OCI-LY3 (cell line): Measurements from ENCODE around the gene TVP23C.

ENCODE experiments used
- H2AFZ ChIP-seq: fragments of 200-600, 300-600 bp; shearing (Covaris generic); 2 replicates; pipeline ENCODE4 v1.6.0; 2014; ENCODE audit warnings: antibody characterized with exemption, low read depth, low read length
- H3K27ac ChIP-seq: fragments of 200-600, 300-600 bp; sonication (generic); 2 replicates; pipeline ENCODE4 v1.5.1; 2014; ENCODE audit warnings: mild to moderate bottlenecking, low read length, moderate library complexity, mixed read lengths
- H3K27me3 ChIP-seq: fragments of 200-600, 300-600 bp; sonication (generic); 2 replicates; pipeline ENCODE4 v1.6.1; 2014; ENCODE audit warnings: low read depth, low read length, mixed read lengths
- H3K36me3 ChIP-seq: fragments of 200-600, 300-600 bp; sonication (generic); replicated peaks from 2 replicates; pipeline ENCODE3; 2014; ENCODE audit warnings: low read depth, low read length, mixed read lengths
- H3K4me1 ChIP-seq: fragments of 300-600, 200-600 bp; sonication (generic); 2 replicates; pipeline ENCODE4 v1.6.1; 2014; ENCODE audit warnings: low read length, mixed read lengths
- H3K4me2 ChIP-seq: fragments of 200-600, 300-600 bp; sonication (generic); 2 replicates; pipeline ENCODE4 v1.6.1; 2014; ENCODE audit warnings: low read length, mixed read lengths
- H3K4me3 ChIP-seq: fragments of 300-600, 200-600 bp; sonication (generic); 2 replicates; pipeline ENCODE4 v1.5.1; 2014; ENCODE audit warnings: antibody characterized with exemption, mild to moderate bottlenecking, low read length, moderate library complexity
- H3K79me2 ChIP-seq: fragments of 300-600, 200-600 bp; shearing (Covaris generic); 2 replicates; pipeline ENCODE4 v1.6.1; 2014; ENCODE audit warnings: mild to moderate bottlenecking, low read length, mixed read lengths
- H3K9ac ChIP-seq: fragments of 300-600, 200-600 bp; shearing (Covaris generic); 2 replicates; pipeline ENCODE4 v1.6.0; 2014; ENCODE audit warnings: mild to moderate bottlenecking, low read length, moderate library complexity
- H3K9me3 ChIP-seq: fragments of 200-600, 300-600 bp; shearing (Covaris generic); 2 replicates; pipeline ENCODE4 v1.6.1; 2014; ENCODE audit warnings: low read length, mixed read lengths; ENCODE audit not compliant: insufficient read depth
- H4K20me1 ChIP-seq: fragments of 200-600, 300-600 bp; sonication (generic); 2 replicates; pipeline ENCODE4 v1.6.1; 2016; ENCODE audit warnings: low read length, mixed read lengths; ENCODE audit not compliant: insufficient read depth
- EZH2phosphoT487 ChIP-seq: fragments of 200-600 bp; shearing (Covaris generic); IDR thresholded peaks from 2 replicates; pipeline ENCODE4 v1.6.1; 2018; ENCODE audit warnings: antibody characterized with exemption, mixed run types, low read depth
- TF ChIP-seq, protein P1 (sequence below): fragments of 200-600, 300-600 bp; sonication (generic); IDR thresholded peaks from 2 replicates; pipeline ENCODE4 v1.5.1; 2014; ENCODE audit warnings: antibody characterized with exemption, low read length, low read depth

The TVP23C gene

DNA sequence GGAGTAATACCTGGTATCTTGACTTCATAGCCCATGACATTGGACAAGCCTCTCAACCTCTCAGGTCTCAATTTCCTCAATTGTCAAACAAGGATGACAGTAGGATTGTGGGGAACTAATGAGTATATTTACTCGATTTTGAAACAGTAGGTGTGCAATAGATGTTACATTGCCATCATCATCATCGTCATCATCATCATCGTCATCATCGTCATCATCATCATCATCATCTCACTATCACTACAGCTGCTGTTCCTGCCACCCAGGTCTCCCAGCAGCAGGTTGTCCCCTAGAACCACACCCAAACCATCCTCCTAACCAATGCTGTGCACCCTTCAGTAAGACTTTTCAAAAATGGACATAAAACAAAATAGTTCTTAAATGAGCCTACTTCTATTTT is 71.1 kb downstream of the TVP23C start:
- H3K27ac ChIP-seq = no peak overlapping the region
- H3K9me3 ChIP-seq = no peaks in the 10 kb centered on the region
- no peaks in the 10 kb centered on the region for H3K79me2 ChIP-seq
- H4K20me1 ChIP-seq = no peaks in the 10 kb centered on the region
- no peaks in the 10 kb centered on the region for H3K27me3 ChIP-seq
- no peak overlapping the region for H3K4me2 ChIP-seq
- H2AFZ ChIP-seq = no peak overlapping the region
- H3K4me3 ChIP-seq = no peak overlapping the region
- H3K9ac ChIP-seq = no peak overlapping the region
- TF ChIP-seq EZH2phosphoT487 = no peak
- TF ChIP-seq, protein P1, sequence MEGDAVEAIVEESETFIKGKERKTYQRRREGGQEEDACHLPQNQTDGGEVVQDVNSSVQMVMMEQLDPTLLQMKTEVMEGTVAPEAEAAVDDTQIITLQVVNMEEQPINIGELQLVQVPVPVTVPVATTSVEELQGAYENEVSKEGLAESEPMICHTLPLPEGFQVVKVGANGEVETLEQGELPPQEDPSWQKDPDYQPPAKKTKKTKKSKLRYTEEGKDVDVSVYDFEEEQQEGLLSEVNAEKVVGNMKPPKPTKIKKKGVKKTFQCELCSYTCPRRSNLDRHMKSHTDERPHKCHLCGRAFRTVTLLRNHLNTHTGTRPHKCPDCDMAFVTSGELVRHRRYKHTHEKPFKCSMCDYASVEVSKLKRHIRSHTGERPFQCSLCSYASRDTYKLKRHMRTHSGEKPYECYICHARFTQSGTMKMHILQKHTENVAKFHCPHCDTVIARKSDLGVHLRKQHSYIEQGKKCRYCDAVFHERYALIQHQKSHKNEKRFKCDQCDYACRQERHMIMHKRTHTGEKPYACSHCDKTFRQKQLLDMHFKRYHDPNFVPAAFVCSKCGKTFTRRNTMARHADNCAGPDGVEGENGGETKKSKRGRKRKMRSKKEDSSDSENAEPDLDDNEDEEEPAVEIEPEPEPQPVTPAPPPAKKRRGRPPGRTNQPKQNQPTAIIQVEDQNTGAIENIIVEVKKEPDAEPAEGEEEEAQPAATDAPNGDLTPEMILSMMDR = no peak
- H3K4me1 ChIP-seq = no peaks in the 10 kb centered on the region
- H3K36me3 ChIP-seq = no peaks in the 10 kb centered on the region

DNA sequence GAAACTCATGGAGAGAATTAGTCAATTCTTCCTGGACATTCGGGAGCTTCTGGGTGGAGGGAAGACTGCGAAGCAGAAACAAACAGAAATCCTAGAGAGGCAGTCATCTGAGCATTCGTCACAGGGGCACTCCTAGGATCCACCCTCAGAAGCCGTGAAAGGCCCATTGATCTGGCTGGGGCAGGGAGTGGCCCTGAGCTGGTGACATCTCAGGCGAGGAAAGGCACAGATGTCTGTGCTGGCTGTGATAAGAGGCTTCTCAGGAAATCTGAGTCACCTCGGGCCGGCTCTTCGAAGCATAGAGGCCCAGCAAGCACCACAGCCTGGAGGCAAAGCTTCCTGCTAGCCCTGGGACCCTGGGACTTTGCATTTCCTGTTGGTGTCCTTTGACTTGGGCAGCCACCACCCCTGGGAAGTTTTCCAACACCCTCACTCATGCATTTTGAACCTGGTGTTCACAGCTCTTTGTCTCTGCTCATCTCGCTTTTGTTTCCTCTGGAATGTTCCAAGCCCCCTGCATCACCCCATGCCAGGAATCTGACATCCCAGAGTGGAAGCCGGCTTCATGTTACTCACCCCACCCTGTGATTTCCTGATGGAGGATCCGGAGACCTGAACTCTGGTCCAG is 72.5 kb downstream of the TVP23C start:
- Histone ChIP-seq H3K27ac (no peak overlapping the region), H3K4me1 (no peaks in the 10 kb centered on the region), H3K9me3 (no peaks in the 10 kb centered on the region), H3K9ac (no peak overlapping the region), H3K36me3 (no peaks in the 10 kb centered on the region), H3K79me2 (no peaks in the 10 kb centered on the region), H3K4me2 (no peak overlapping the region), H3K27me3 (no peaks in the 10 kb centered on the region), H4K20me1 (no peaks in the 10 kb centered on the region), H3K4me3 (no peak overlapping the region), H2AFZ (no peak overlapping the region)
- TF ChIP-seq EZH2phosphoT487 = no peak
- TF ChIP-seq, protein P1 = no peak

DNA sequence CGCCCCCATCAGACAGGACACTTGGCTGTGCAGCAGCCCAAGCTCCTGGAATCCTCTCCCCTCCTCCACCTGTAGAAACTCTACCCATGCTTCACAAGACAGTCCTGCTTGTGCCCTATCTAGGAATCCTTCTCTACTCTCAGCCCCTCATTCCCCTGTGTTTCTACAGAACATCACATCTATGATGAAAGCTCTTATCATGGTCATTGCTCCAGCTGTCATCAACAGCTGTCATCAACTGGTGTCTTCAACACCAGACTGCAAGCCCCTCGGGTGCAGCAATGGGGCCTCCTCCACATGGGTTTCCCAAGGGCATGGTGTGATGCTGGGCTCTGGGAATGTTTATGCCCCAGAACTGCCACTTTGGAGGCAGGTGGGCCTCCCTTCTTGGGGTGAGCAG is 74.7 kb downstream of the TVP23C start:
- TF ChIP-seq, protein P1 = no peak

DNA sequence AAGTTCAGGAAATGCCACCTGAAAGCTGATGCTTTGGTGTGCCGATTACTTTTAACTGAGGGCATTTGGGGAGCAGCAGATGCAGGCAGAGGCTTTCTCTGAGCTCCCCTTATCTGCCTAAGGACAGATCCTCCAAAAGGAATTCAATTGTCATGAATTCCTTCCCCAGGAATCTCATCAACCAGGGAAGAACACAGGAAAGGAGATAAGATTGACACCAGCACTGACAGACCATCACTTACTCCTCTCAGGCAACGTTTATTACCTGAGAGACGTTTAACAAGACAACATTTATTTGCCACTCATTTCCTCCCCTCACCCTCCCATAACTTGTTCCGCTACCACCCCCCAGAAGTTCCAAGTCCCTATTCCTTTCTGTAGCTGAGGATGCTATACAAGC is 78.2 kb downstream of the TVP23C start:
- no peak overlapping the region for H2AFZ ChIP-seq
- H3K9ac ChIP-seq = no peak overlapping the region
- no peaks in the 10 kb centered on the region for H3K9me3 ChIP-seq
- TF ChIP-seq EZH2phosphoT487 = no peak
- TF ChIP-seq, protein P1 = no peak
- no peaks in the 10 kb centered on the region for H3K79me2 ChIP-seq
- H3K36me3 ChIP-seq = no peaks in the 10 kb centered on the region
- H3K27ac ChIP-seq = no peak overlapping the region
- no peak overlapping the region for H3K4me3 ChIP-seq
- no peak overlapping the region for H3K4me2 ChIP-seq
- no peaks in the 10 kb centered on the region for H3K4me1 ChIP-seq
- no peaks in the 10 kb centered on the region for H3K27me3 ChIP-seq
- H4K20me1 ChIP-seq = no peaks in the 10 kb centered on the region

More for the DNA sequence above, 74.7 kb downstream of the TVP23C start:
- Histone ChIP-seq H3K9ac (no peak overlapping the region), H3K27me3 (no peaks in the 10 kb centered on the region), H3K4me1 (no peaks in the 10 kb centered on the region), H4K20me1 (no peaks in the 10 kb centered on the region), H3K36me3 (no peaks in the 10 kb centered on the region), H3K4me3 (no peak overlapping the region), H3K79me2 (no peaks in the 10 kb centered on the region), H3K27ac (no peak overlapping the region), H2AFZ (no peak overlapping the region), H3K9me3 (no peaks in the 10 kb centered on the region), H3K4me2 (no peak overlapping the region)
